Stimulated activated CD4-positive, alpha-beta T cell treated with anti-CD3 and anti-CD28 coated beads, Interleukin-15, amount 100 ng/mL, for 1 hour (primary cell): ENCODE results near the gene VAPB.

ENCODE experiments used
- DNase-seq, 2 donors: peaks; one replicate each; pipeline ENCODE4 v3.0.0-alpha.2; 2020; ENCODE audit warnings: low read depth in 1 of 2, low spot score in 1 of 2

VAPB gene

GRCh38 chr20:58377766-58378401 is 11.1 kb upstream of the VAPB start:
- no peak for DNase-seq

- no peak for DNase-seq
These were observed 10.3 kb upstream of the VAPB start for GRCh38 chr20:58378704-58379103.

- no peak for DNase-seq
These were observed 7.4 kb upstream of the VAPB start for GRCh38 chr20:58381627-58382026.

- no peak for DNase-seq
These were observed 6.9 kb upstream of the VAPB start for GRCh38 chr20:58382096-58382495.

- no peak for DNase-seq
These were observed 4.2 kb upstream of the VAPB start for GRCh38 chr20:58384821-58385220.

GRCh38 chr20:58388028-58388601 is 914 bp upstream of the VAPB start:
- no peak for DNase-seq

GRCh38 chr20:58389324-58389967 is 417 bp downstream of the VAPB start:
- no peak for DNase-seq

GRCh38 chr20:58389968-58390658 is 1.1 kb downstream of the VAPB start:
- no peak for DNase-seq

GRCh38 chr20:58390659-58391035 is 1.6 kb downstream of the VAPB start:
- no peak for DNase-seq

GRCh38 chr20:58392286-58392685 is 3.3 kb downstream of the VAPB start:
- DNase-seq, result no peak

- no peak for DNase-seq
These were observed 4.3 kb downstream of the VAPB start for GRCh38 chr20:58393299-58393698.

GRCh38 chr20:58394801-58395200 is 5.8 kb downstream of the VAPB start:
- no peak for DNase-seq

GRCh38 chr20:58395604-58396003 is 6.6 kb downstream of the VAPB start:
- DNase-seq, result no peak

- no peak for DNase-seq
These were observed 8.4 kb downstream of the VAPB start for GRCh38 chr20:58397429-58397828.

GRCh38 chr20:58398254-58398653 is 9.2 kb downstream of the VAPB start:
- DNase-seq, result no peak

- DNase-seq, result no peak
These were observed 10.9 kb downstream of the VAPB start for GRCh38 chr20:58399926-58400325.

GRCh38 chr20:58401162-58401561 is 12.1 kb downstream of the VAPB start:
- DNase-seq, result no peak

GRCh38 chr20:58402305-58402704 is 13.3 kb downstream of the VAPB start:
- no peak for DNase-seq

- DNase-seq, result no peak
These were observed 13.8 kb downstream of the VAPB start for GRCh38 chr20:58402827-58403226.

GRCh38 chr20:58403272-58403671 is 14.2 kb downstream of the VAPB start:
- DNase-seq, result no peak

GRCh38 chr20:58405504-58406291 is 16.7 kb downstream of the VAPB start:
- no peak for DNase-seq
